ENCODE results near the gene TBC1D4. TPM values are rescaled to one million over a fixed set of nuclear protein-coding genes. Genes with fewer than 3 reads are reported as not detected.

TBC1D4 gene
- total and polyA plus RNA-seq, 10 of the 15 experiments (the other 5 are each of a cell fraction or from before 2014, with no cell fraction given): 11.0 to 38.6 (median 25.5) TPM

- TF ChIP-seq PRDM15 (CRISPR knock-in tag; IDR thresholded peaks at IDR 0.05): no peak
- no peak for TF ChIP-seq ZZZ3 (IDR thresholded peaks at IDR 0.05; ENCODE audit: control insufficient read depth, insufficient read length, low read depth)
- TF ChIP-seq NFYA (IDR thresholded peaks at IDR 0.05; ENCODE audit: borderline replicate concordance, low read depth, low read length): no peak
- no peak for TF ChIP-seq BMI1 (IDR thresholded peaks at IDR 0.05; ENCODE audit: borderline replicate concordance)
- TF ChIP-seq NR2F1 (conservative IDR thresholded peaks at IDR 0.05): no peak
- no peak for TF ChIP-seq E2F4 (IDR thresholded peaks at IDR 0.05; ENCODE audit: low read depth, low read length)
- no peak for TF ChIP-seq ZBTB4 (CRISPR knock-in tag; IDR thresholded peaks at IDR 0.05)
- TF ChIP-seq MXI1 (IDR thresholded peaks at IDR 0.05; ENCODE audit: low read depth, low read length): no peak
- TF ChIP-seq MTA2 (IDR thresholded peaks at IDR 0.05; ENCODE audit: low read depth): no peak
- TF ChIP-seq ZNF274 (IDR thresholded peaks at IDR 0.05; ENCODE audit: insufficient read depth, insufficient read length): no peak
- TF ChIP-seq EZH2 (IDR thresholded peaks at IDR 0.05; ENCODE audit: borderline replicate concordance, control insufficient read depth, low read depth, low read length): no peak
- TF ChIP-seq MEF2A (IDR thresholded peaks at IDR 0.05; ENCODE audit: insufficient read depth, low read depth, low read length): no peak
- TF ChIP-seq EP300 (IDR thresholded peaks at IDR 0.05; ENCODE audit: borderline replicate concordance in 1 of 2, control insufficient read depth in 1 of 2, low read depth in 2 of 2, low read length in 2 of 2): no peak
- no peak for TF ChIP-seq HCFC1 (IDR thresholded peaks at IDR 0.05; ENCODE audit: low read length)
- no peak for TF ChIP-seq YBX1 (IDR thresholded peaks at IDR 0.05)
- no peak for TF ChIP-seq ZBTB40 (IDR thresholded peaks at IDR 0.05; ENCODE audit: borderline replicate concordance)
These were observed 3.5 kb upstream of the TBC1D4 start (continued) for GRCh38 chr13:75485286-75486062.

Measured in GM12878 (cell line).